A549 (cell line): ENCODE measurements around the gene PPM1G.

Experiments used
- CTCF ChIP-seq: fragments of >200 bp; sonication (Bioruptor Twin); formaldehyde crosslinking; IDR thresholded peaks from 3 replicates; pipeline ENCODE4 v1.5.1; 2016
- EP300 ChIP-seq, 2 experiments: fragments of >200 bp; sonication (Bioruptor Twin); formaldehyde crosslinking; IDR thresholded peaks; 2 replicates in 1 of 2; 3 replicates in 1 of 2; pipeline ENCODE4 v1.6.1; 2016 to 2017
- USF2 ChIP-seq: fragments of 450-650 bp; IDR thresholded peaks from 2 replicates; pipeline ENCODE4 v1.6.1; 2014; ENCODE audit warnings: antibody characterized with exemption

GRCh38 chr2:27390822-27391679 lies 18.3 kb downstream of the PPM1G start:
- no peak for TF ChIP-seq CTCF
- no peak for TF ChIP-seq USF2
- TF ChIP-seq EP300 (IDR thresholded peaks at IDR 0.05): no peak
